HL-60 (cell line): Measurements from ENCODE around the gene HBQ1.
"Not testable (repeated sequence)": the region's sequence is repeated elsewhere in the genome, so short reads cannot be mapped to it uniquely, and the experiment has no call there.

ENCODE experiments used
- CTCF ChIP-seq: IDR thresholded peaks from one replicate; pipeline ENCODE4 v1.5.1; 2011; ENCODE audit warnings: low read length, control low read depth, inconsistent platforms; ENCODE audit not compliant: insufficient read depth
- GABPA ChIP-seq: IDR thresholded peaks from 2 replicates; pipeline ENCODE4 v1.6.1; 2012; ENCODE audit warnings: low read depth
- POLR2AphosphoS5 ChIP-seq: IDR thresholded peaks from 2 replicates; pipeline ENCODE4 v1.6.1; 2012; ENCODE audit warnings: low read depth

- not testable (repeated sequence) for TF ChIP-seq POLR2AphosphoS5, CTCF, GABPA
Measured at GRCh38 chr16:230351-230750, 50.1 kb downstream of the HBQ1 start.
